GM18870 (cell line): ENCODE measurements around the gene MOCS1.

Source experiments
- ATAC-seq: cut with Tn5 transposase; IDR thresholded peaks from one replicate; pipeline ENCODE4 v1.9.1; 2021; ENCODE audit warnings: moderate library complexity; ENCODE audit not compliant: unreplicated experiment

The MOCS1 gene

GRCh38 chr6:39881851-39882530, 52.3 kb downstream of the MOCS1 start:
- no peak for ATAC-seq

DNA sequence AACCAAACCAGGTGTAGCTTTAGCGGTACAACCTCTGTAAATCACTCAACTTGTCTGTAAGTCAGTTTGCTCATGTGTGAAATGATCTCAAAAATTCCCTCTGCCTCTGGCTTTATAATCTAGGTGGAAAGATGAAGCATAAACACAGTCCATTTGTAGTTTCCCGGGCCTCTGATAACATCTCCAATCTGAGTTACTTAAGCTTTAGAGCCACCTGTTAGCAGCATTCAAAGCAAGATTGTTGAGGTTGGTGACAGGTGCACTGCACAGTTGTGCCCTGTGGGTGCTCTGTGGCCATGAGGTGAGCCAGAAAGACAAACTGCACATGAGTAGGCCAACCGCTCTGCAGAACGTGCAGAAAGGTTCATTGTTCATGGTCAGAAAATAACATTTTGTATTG, 53.7 kb downstream of the MOCS1 start:
- ATAC-seq = no peak

- no peak for ATAC-seq
Observed at GRCh38 chr6:39879535-39879934, 54.7 kb downstream of the MOCS1 start.

GRCh38 chr6:39876826-39877225, 57.4 kb downstream of the MOCS1 start:
- no peak for ATAC-seq

DNA sequence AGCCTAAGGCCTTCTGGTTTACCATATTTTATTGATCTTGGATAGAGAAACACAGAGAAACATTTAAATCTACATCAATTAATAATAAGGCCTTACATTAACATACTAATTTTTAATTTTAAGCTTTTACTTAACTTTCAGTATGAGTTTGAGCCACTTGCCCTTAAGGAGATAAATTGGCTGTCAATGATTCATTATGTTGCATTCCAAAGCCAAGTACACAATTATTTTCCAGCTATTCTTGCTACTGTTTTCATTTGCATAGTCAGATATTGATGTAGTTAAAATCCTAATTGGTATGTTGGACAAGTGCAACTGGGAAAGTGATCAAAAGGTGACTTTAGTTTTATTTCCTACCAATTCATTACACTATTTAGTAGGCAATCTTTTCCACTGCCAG, 58.2 kb downstream of the MOCS1 start:
- no peak for ATAC-seq

DNA sequence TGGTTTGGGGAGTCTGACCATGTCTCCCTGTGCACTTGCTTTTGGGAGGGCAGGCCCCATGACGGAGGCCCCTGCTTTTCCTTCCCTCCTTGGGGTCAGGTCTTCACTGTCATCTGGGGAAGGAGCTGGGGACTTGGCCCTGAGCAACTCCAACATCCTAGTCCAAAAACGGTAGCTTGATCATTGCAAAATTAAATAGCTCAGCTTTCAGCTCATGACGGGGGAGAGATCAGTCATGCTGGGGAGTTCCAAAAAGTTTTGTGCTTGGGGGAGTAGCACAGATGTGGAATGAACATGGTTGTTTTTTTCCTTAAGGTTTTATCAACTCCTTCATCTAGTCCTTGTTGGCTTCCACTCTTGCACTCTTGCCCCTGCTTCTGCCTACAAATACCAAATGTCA, 60.8 kb downstream of the MOCS1 start:
- no peak for ATAC-seq

GRCh38 chr6:39870950-39871349, 63.3 kb downstream of the MOCS1 start:
- ATAC-seq = no peak

GRCh38 chr6:39867592-39867991, 66.7 kb downstream of the MOCS1 start:
- no peak for ATAC-seq

DNA sequence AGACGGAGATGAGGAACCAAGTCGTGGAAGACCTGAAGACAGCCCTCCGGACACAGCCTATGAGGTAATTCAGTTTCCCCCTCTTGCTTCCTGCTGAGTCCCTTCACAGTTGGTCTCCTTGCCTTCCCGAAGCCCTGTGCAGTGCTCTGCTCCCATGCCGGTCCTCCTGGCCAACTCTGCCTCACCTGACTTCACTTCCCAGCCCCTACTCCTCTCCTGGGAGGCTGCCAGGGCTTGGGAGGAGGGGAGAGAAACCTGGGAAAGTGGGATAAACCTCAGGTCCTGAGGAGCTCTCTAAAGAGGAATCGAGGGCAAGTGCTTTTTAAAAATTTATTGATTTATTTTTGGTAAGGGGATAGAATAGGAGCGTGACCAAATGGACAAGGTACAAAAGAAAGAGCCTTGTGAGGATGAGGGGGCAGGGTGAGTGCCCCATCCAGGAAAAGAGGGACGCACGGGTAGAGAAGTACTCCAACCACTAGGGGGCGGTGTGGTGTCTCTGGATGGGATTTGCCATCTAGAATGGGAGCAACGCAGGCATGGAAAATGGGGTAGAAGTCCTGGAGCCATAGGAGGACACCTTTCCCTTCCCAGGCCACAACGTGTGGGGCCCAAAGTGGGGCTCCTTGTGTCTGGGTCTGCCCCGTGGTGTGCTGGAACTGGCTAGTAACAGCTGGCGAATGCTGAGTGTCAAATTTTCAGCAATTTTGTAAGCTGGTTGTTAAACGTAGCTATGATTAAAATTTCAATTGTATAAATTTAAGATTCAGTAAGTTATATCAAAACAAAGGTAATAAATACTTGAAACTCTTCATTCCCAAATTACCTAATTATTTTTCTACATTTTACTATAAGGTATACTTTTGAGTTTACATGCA, 69.0 kb downstream of the MOCS1 start:
- no peak for ATAC-seq

- ATAC-seq = no peak
Observed at GRCh38 chr6:39861663-39862062, 72.6 kb downstream of the MOCS1 start.

GRCh38 chr6:39859025-39859424, 75.2 kb downstream of the MOCS1 start:
- ATAC-seq = no peak

DNA sequence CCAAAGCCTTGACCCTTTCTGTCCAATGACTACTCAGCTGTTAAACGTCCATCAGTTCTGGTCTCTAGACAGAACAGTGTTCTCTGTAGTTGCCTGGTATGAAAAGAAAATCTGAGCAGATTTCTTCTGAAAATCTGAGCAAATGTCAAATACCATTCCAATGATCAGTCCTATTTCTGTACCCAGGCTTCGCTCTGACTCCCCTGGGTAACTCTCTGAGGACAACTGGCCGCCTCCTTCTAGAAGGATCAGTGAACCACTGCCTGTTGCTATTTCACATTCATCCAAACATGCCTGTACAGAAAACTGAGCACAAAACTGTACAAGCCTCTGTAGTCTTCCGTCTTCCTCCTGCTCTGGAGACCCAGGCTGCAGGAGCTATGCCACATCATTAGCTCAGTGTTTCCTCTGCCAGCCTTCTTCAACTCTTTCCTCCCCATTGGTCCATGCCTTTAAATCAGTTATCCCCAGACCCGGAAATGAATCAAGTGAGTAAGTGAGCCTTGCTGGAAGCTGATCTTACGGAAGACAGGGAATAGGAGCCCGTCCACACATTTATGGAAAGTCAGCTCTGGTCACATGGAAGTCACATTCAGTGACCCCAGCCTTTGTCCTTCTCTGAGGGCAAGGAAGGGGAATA, 78.8 kb downstream of the MOCS1 start:
- ATAC-seq = no peak
